Glutamatergic neuron (in vitro differentiated cells): ENCODE results near the gene CDK11B. TPM values are rescaled to one million over a fixed set of nuclear protein-coding genes. Genes with fewer than 3 reads are reported as not detected.
"Not testable (repeated sequence)": the region's sequence is repeated elsewhere in the genome, so short reads cannot be mapped to it uniquely, and the experiment has no call there.

Experiments used
- DNase-seq: peaks from one replicate; pipeline ENCODE4 v3.0.0; 2022
- H3K27ac Mint-ChIP-seq: one replicate; pipeline ENCODE4 v1.8.0; 2020; ENCODE audit warnings: mild to moderate bottlenecking, mixed read lengths, inconsistent platforms; ENCODE audit not compliant: unreplicated experiment
- H3K27me3 Mint-ChIP-seq: one replicate; pipeline ENCODE4 v1.8.0; 2020; ENCODE audit warnings: mild to moderate bottlenecking, moderate library complexity, mixed read lengths, inconsistent platforms; ENCODE audit not compliant: unreplicated experiment
- H3K36me3 Mint-ChIP-seq: one replicate; pipeline ENCODE4 v1.8.0; 2020; ENCODE audit warnings: mild to moderate bottlenecking, mixed read lengths, inconsistent platforms; ENCODE audit not compliant: unreplicated experiment
- H3K4me1 Mint-ChIP-seq: one replicate; pipeline ENCODE4 v1.8.0; 2020; ENCODE audit warnings: mild to moderate bottlenecking, low read depth, mixed read lengths, inconsistent platforms; ENCODE audit not compliant: unreplicated experiment
- H3K4me3 Mint-ChIP-seq: one replicate; pipeline ENCODE4 v1.8.0; 2020; ENCODE audit warnings: mild to moderate bottlenecking, mixed read lengths, inconsistent platforms; ENCODE audit not compliant: unreplicated experiment
- H3K9me3 Mint-ChIP-seq: one replicate; pipeline ENCODE4 v1.8.0; 2020; ENCODE audit warnings: mild to moderate bottlenecking, moderate library complexity, mixed read lengths, inconsistent platforms; ENCODE audit not compliant: unreplicated experiment
- total RNA-seq: library from RNA; stranded (reverse); fragmentation: NEBNext Ultra II Directional; extraction: Animal tissue kit (Norgen Biotek cat#: 25700); gene quantifications from one replicate; pipeline ENCODE4 v1.2.1, GENCODE V29; 2021; ENCODE audit not compliant: unreplicated experiment
- TF ChIP-seq, protein P1 (sequence below): fragments of 200-600 bp; sonication (generic); IDR thresholded peaks from one replicate; pipeline ENCODE4 v1.5.0; 2021; ENCODE audit not compliant: partially characterized antibody, unreplicated experiment

CDK11B gene
- total RNA-seq, 1 donor from 2014 or later: 32.7 TPM

DNA sequence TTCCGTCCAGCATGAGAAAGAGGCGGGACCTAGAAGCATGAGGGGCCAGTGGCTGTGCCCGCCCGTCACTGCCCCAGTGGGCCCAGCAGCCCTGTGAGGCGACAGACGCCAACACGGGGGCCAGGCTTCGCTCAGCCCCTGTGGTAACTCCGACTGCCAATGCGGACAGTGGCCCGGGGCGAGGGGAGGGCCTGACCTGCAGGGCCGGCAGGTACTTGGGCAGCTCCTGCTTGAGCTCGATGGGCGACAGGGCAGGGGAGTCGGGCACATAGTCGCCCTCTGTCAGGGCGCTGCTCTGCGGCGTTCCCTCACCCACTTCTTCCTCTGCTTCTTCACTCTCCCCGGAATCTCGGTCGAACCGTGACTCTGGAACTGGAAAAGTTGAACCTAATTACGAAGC is 18.7 kb downstream of the CDK11B start:
- not testable (repeated sequence) for H3K4me1 Mint-ChIP-seq, H3K27ac Mint-ChIP-seq, H3K36me3 Mint-ChIP-seq, H3K27me3 Mint-ChIP-seq, H3K9me3 Mint-ChIP-seq, DNase-seq, H3K4me3 Mint-ChIP-seq

DNA sequence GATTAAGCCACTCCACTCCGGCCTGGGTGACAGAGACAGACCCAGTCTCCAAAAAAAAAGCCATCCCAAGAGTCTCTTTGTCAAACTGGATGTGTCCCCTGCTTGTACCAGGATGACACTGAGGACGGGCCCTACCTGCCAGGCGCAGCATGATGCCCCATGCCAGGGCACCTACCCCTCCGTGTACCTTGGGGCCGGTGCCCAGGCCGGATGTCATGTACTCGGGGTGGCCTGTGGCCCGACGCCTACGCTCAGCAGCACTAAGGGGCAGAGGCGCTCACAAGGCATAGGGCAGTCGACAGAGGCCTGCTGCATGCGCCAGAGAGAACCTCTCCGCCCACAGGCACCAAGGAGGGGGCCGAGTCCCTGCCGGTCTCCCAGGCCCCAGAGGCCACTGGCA is 19.4 kb downstream of the CDK11B start:
- H3K27ac Mint-ChIP-seq, H3K27me3 Mint-ChIP-seq, H3K9me3 Mint-ChIP-seq, DNase-seq, H3K4me3 Mint-ChIP-seq, H3K4me1 Mint-ChIP-seq, H3K36me3 Mint-ChIP-seq: not testable (repeated sequence)

DNA sequence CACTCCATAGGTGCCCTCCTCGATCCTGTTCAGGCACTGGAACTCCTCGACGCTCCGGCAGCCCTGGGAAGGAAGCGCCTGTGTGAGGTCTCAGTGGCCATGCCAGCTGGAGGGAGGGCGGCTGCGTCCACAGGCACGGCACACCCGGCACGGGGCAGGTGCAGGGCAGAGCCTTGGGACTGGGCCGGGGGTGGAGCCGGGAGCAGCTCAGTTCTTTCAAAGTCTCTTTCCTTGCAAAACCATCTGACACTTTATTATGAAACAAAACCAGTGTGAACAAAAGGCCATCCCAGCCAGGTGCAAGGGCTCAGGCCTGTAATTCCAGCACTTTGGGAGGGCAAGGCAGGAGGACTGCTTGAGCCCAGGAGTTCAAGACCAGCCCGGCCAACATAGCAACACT is 20.3 kb downstream of the CDK11B start:
- H3K36me3 Mint-ChIP-seq, DNase-seq, H3K4me3 Mint-ChIP-seq, H3K27me3 Mint-ChIP-seq, H3K27ac Mint-ChIP-seq, H3K9me3 Mint-ChIP-seq, H3K4me1 Mint-ChIP-seq: not testable (repeated sequence)

DNA sequence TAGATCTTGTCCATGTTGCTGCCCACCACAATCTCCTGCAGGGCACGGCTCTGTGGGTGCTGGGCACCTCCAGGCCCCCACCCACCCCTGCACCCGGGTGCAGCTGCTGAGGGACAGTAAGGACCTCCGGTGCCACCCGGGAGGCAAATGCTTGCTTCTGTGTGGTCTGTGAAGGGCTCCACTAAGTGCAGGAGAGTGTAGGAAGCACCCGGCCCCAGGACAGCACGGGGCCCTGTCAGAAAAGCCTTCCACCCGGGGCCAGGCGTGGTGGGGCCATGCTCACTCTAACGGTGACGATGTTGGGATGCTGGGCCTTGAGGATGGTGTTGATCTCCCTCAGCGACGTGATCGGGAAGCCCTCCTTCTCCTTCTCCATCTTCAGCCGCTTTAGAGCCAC is 21.3 kb downstream of the CDK11B start:
- not testable (repeated sequence) for H3K27me3 Mint-ChIP-seq, DNase-seq, H3K27ac Mint-ChIP-seq, H3K36me3 Mint-ChIP-seq, H3K9me3 Mint-ChIP-seq, H3K4me1 Mint-ChIP-seq, H3K4me3 Mint-ChIP-seq

DNA sequence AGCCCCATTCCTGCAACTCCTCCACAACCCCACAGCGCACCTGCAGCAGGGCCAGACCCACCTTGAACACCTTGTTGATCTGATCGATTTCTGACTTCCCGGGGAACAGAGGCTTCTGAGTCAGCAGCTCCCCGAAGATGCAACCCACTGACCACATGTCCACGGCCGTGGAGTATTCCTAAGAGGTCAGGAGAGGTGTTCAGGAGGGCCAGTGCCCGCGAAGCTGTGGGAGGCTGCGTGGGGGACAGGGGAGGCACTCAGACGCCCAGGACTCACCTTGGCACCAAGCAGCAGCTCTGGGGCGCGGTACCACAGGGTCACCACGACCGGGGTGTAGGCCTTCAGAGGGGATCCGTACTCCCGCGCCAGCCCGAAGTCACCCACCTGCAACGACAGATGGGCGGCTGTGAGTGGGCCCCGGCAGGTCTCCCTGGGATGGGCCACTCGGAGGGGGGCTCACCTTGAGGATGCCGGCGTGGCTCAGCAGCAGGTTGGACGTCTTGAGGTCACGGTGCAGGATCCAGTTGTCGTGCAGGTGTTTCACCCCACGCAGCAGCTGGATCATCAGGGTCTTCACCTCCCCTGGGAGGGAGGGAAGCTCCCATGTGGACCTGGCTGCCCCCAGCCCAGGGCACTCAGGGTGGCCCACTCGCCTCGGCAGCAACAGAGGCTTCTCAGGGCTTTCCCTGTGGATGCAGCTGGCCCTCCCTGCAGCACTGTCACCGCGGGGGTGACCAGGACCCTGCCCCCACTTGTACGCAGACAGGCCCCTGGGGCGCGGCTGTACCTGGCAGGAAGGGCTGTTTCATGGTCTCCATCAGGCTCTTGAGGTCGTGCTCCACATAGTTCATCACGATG is 22.0 kb downstream of the CDK11B start:
- DNase-seq, H3K9me3 Mint-ChIP-seq, H3K4me3 Mint-ChIP-seq, H3K36me3 Mint-ChIP-seq, H3K4me1 Mint-ChIP-seq, H3K27me3 Mint-ChIP-seq: not testable (repeated sequence)
- peak overlapping the region; percentile 55 for H3K27ac Mint-ChIP-seq

DNA sequence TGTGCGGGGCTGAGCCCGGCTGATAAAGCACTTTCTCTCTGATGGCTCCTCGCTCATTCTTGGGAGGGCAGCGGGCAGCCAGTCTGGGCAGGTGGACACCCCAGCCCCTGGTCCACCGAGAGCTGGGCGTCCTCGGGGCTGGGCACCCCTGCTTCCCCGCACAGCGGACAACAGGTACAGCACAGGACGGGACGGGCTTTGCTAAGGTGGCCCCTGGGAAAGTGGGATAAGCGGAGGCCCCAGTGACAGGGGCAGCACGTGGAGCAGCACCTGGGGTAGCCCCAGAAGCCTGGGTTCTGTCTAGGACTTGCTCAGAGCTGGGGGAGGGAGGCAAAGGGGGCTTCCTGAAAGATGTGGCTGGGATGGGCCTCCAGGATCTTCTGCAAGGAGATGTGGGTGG is 24.2 kb downstream of the CDK11B start:
- not testable (repeated sequence) for H3K9me3 Mint-ChIP-seq, H3K27ac Mint-ChIP-seq, H3K27me3 Mint-ChIP-seq, H3K4me1 Mint-ChIP-seq, H3K36me3 Mint-ChIP-seq, DNase-seq, H3K4me3 Mint-ChIP-seq

DNA sequence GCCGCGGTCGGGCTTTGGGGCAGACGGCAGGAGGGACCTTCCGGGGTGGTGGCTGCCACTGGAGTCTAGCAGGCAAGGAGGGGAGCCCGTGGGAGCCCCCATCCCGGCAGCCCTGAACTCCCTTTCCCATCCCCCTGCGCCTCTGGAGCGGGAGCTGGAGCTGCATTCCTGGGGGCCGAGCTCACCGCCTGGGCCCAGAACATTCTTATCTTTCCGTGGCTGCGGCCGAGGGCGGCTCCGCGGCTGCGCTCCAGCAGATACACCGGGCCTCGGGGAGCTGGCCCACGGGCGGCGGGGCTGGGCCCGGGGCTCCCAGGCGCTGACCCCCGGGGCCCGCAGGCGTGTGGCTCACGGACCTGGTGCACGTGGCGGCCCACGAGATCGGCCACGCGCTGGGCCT is 25.4 kb downstream of the CDK11B start:
- H3K27ac Mint-ChIP-seq, H3K4me3 Mint-ChIP-seq, H3K27me3 Mint-ChIP-seq, H3K36me3 Mint-ChIP-seq, H3K9me3 Mint-ChIP-seq, DNase-seq, H3K4me1 Mint-ChIP-seq: not testable (repeated sequence)

DNA sequence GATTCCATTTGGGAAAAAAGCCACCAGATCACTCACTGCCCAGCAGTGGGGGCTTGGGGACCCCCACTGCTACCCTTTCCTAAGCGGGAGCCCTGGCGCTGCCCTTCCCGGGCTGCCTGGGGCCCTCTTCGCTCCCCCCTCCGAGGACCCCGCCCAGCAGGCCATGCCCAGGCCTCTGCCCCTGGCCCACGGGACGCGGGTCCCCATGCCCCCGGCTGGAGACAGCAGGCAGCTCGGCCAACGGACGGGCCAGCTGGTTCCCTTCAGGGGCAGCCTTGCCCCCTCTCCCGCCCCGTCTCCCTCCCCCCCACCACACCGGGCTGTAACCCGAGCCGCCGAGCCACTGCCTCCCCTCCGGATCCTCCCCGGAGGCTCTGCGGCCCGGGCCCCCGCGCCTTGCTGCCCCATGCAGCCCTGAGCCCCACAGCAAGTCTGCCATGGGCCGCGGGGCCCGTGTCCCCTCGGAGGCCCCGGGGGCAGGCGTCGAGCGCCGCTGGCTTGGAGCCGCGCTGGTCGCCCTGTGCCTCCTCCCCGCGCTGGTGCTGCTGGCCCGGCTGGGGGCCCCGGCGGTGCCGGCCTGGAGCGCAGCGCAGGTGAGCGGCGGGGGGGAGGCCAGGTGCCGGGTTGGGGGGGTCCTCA is 26.9 kb downstream of the CDK11B start, which contains the start of gene MMP23B:
MMP23B (plus strand) TSS at position 392 of the 639 bp plus-strand sequence; CDS start at position 438, 46 bp downstream.
- Mint-ChIP-seq H3K36me3 (no peaks in the 10 kb centered on the region), H3K4me3 (peak within 1 kb of the TSS; percentile 83), H3K27me3 (peaks cover 10% of the 10 kb centered on the region), H3K27ac (peak within 1 kb of the TSS; percentile 86), H3K9me3 (peaks cover 7% of the 10 kb centered on the region), H3K4me1 (no peaks in the 10 kb centered on the region)
- DNase-seq: peak; percentile 76
- TF ChIP-seq, protein P1, sequence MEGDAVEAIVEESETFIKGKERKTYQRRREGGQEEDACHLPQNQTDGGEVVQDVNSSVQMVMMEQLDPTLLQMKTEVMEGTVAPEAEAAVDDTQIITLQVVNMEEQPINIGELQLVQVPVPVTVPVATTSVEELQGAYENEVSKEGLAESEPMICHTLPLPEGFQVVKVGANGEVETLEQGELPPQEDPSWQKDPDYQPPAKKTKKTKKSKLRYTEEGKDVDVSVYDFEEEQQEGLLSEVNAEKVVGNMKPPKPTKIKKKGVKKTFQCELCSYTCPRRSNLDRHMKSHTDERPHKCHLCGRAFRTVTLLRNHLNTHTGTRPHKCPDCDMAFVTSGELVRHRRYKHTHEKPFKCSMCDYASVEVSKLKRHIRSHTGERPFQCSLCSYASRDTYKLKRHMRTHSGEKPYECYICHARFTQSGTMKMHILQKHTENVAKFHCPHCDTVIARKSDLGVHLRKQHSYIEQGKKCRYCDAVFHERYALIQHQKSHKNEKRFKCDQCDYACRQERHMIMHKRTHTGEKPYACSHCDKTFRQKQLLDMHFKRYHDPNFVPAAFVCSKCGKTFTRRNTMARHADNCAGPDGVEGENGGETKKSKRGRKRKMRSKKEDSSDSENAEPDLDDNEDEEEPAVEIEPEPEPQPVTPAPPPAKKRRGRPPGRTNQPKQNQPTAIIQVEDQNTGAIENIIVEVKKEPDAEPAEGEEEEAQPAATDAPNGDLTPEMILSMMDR: no peak
